Muscle layer of duodenum (tissue), 2 donors: ENCODE results near the gene BBS5.
"Not testable (repeated sequence)": the region's sequence is repeated elsewhere in the genome, so short reads cannot be mapped to it uniquely, and the experiment has no call there.

Experiments
- H3K27ac ChIP-seq: one replicate; pipeline ENCODE4 v1.7.0; 2013; ENCODE audit warnings: mild to moderate bottlenecking, low read length
- H3K27me3 ChIP-seq: one replicate; pipeline ENCODE4 v1.7.0; 2013; ENCODE audit warnings: low read depth, mild to moderate bottlenecking, control low read depth, low read length
- H3K36me3 ChIP-seq, 2 donors: one replicate each; pipeline ENCODE4 v1.7.0; 2013; ENCODE audit warnings: low read length in 2 of 2, control low read depth in 1 of 2, mild to moderate bottlenecking in 1 of 2; ENCODE audit not compliant: insufficient read depth in 2 of 2, control insufficient read depth in 1 of 2
- H3K4me1 ChIP-seq, 2 donors: one replicate each; pipeline ENCODE4 v1.7.0; 2013; ENCODE audit warnings: low read length in 2 of 2, mild to moderate bottlenecking in 2 of 2, control low read depth in 1 of 2, moderate library complexity in 1 of 2; ENCODE audit not compliant: insufficient read depth in 2 of 2, control insufficient read depth in 1 of 2
- H3K4me3 ChIP-seq, 2 donors: one replicate each; pipeline ENCODE4 v1.7.0; 2013; ENCODE audit warnings: low read length in 2 of 2, low read depth in 1 of 2, mild to moderate bottlenecking in 1 of 2
- H3K9me3 ChIP-seq, 2 donors: one replicate each; pipeline ENCODE4 v1.7.0; 2013; ENCODE audit warnings: low read length in 2 of 2, control low read depth in 1 of 2, mild to moderate bottlenecking in 1 of 2; ENCODE audit not compliant: control insufficient read depth in 1 of 2
- donor health status: healthy.

The BBS5 gene

DNA sequence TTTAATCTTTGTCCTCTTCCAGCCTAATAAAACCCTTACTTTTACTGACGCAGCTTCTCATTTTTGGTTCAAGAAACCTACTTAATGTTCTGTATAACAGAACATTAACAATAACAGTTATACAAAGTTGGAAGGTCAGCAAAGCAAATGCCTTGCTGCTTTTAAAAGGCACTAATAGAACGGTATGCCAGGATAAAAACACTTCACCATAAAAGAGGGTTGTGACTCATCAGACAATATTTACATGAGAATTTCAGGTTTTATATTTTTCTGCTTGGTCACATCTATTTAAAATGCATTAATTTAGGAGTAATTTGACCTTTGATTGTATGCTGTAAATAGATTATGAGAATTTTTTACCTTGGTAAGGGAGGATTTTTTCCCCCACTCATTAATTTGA, 33.2 kb downstream of the BBS5 start:
- peaks cover 3 to 11% of the 10 kb centered on the region in 2 donors for H3K4me1 ChIP-seq
- no peak overlapping the region for H3K4me3 ChIP-seq

GRCh38 chr2:169513094-169513493, 33.8 kb downstream of the BBS5 start:
- no peak overlapping the region for H3K27ac ChIP-seq

More for the DNA sequence above, 33.2 kb downstream of the BBS5 start:
- H3K27me3 ChIP-seq = no peaks in the 10 kb centered on the region
- H3K27ac ChIP-seq = no peak overlapping the region
- peaks cover 0 to 4% of the 10 kb centered on the region in 2 donors for H3K36me3 ChIP-seq
- no peaks in the 10 kb centered on the region for H3K9me3 ChIP-seq

DNA sequence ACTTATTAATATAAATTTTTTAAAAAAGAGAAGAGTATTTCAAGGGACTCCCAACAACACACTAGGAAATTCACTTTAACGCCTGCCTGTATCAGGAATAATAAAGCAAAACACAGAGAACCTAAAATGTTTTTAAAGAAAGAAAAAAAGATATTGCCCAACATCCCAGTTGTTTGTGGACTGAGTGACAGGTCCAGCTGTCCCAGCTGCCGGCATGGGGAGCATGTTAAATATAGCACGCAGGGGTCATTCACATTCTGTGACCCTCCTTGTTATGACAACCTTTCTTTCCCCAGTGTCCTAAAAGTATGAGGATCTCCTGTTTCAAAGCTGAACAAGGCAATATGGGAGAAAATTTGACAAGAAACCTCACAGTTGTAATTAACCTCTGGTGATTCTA, 34.6 kb downstream of the BBS5 start:
- Histone ChIP-seq H3K36me3 (peaks cover 0 to 4% of the 10 kb centered on the region in 2 donors), H3K4me1 (peaks cover 3 to 11% of the 10 kb centered on the region in 2 donors), H3K4me3 (no peak overlapping the region), H3K27ac (no peak overlapping the region), H3K9me3 (no peaks in the 10 kb centered on the region), H3K27me3 (no peaks in the 10 kb centered on the region)

More at GRCh38 chr2:169513094-169513493, 33.8 kb downstream of the BBS5 start:
- H3K36me3 ChIP-seq = peaks cover 0 to 4% of the 10 kb centered on the region in 2 donors
- H3K4me3 ChIP-seq = no peak overlapping the region
- H3K9me3 ChIP-seq = no peaks in the 10 kb centered on the region
- no peaks in the 10 kb centered on the region for H3K27me3 ChIP-seq
- peaks cover 3 to 11% of the 10 kb centered on the region in 2 donors for H3K4me1 ChIP-seq

DNA sequence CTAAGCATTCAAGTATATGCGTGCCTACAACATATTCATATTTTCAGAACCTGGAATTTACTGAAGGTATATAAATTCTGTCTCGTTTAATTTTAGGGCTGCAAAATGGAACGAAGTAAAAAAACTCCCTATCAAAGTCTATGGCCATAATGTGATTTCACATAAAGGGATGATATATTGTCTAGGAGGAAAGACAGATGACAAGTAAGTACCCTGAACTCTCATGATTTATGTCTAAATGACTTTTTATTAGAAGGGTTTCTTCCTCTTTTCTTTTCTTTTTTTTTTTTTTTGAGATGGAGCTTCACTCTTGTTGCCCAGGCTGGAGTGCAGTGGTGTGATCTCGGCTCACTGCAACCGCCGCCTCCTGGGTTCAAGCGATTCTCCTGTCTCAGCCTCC, 35.5 kb downstream of the BBS5 start:
- not testable (repeated sequence) for H3K4me3 ChIP-seq, H3K36me3 ChIP-seq, H3K27me3 ChIP-seq, H3K9me3 ChIP-seq, H3K27ac ChIP-seq, H3K4me1 ChIP-seq

GRCh38 chr2:169516488-169516995, 37.2 kb downstream of the BBS5 start:
- H3K4me1 ChIP-seq, H3K9me3 ChIP-seq, H3K36me3 ChIP-seq, H3K27me3 ChIP-seq, H3K4me3 ChIP-seq, H3K27ac ChIP-seq: not testable (repeated sequence)

DNA sequence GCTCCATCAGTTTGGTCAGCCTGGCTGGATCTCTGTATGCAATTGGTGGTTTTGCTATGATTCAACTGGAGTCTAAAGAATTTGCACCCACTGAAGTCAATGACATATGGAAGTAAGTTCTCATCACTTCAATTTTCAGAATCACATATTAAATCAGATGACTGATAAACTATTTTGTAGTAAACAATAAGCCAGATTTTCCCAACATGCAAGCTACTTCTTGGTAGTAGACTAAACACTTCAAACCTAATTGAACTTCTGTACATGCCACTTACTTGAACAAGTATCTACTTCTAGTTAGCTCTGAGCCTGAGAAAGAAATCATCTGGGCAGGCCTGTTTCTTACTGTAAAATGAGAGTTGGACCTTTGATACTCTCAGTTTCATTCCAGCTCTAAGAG, 41.6 kb downstream of the BBS5 start:
- Histone ChIP-seq H3K36me3 (peaks cover 0 to 6% of the 10 kb centered on the region in 2 donors), H3K4me3 (no peak overlapping the region), H3K9me3 (no peaks in the 10 kb centered on the region), H3K27ac (no peak overlapping the region), H3K4me1 (no peaks in the 10 kb centered on the region), H3K27me3 (no peaks in the 10 kb centered on the region)

DNA sequence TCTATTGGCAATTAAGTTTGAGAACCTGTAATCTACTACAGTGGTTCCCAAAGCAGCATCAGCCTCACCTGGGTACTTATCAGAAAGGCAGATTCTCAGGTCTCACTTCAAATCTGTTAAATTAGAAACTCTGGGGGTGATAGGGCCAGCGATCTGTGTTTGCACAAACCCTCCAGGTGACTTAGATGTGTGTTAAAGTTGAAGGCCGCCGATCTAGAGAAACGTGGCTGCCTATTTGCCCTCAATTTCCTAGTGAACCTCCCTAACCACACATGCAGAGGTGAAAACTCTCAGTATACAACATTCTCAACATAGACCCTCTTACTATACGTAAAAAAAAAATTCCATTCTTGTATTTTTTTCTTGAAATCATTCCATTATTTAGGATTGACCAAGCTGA, 44.4 kb downstream of the BBS5 start:
- no peaks in the 10 kb centered on the region for H3K27me3 ChIP-seq
- no peaks in the 10 kb centered on the region for H3K4me1 ChIP-seq
- no peak overlapping the region for H3K4me3 ChIP-seq
- peaks cover 0 to 6% of the 10 kb centered on the region in 2 donors for H3K36me3 ChIP-seq
- H3K9me3 ChIP-seq = no peaks in the 10 kb centered on the region
- H3K27ac ChIP-seq = no peak overlapping the region

GRCh38 chr2:169525434-169525833, 46.1 kb downstream of the BBS5 start:
- H3K4me1 ChIP-seq = no peaks in the 10 kb centered on the region
- H3K27me3 ChIP-seq = no peaks in the 10 kb centered on the region
- no peaks in the 10 kb centered on the region for H3K9me3 ChIP-seq
- no peak overlapping the region for H3K27ac ChIP-seq
- H3K36me3 ChIP-seq = peaks cover 7 to 10% of the 10 kb centered on the region in 2 donors
- no peak overlapping the region for H3K4me3 ChIP-seq

DNA sequence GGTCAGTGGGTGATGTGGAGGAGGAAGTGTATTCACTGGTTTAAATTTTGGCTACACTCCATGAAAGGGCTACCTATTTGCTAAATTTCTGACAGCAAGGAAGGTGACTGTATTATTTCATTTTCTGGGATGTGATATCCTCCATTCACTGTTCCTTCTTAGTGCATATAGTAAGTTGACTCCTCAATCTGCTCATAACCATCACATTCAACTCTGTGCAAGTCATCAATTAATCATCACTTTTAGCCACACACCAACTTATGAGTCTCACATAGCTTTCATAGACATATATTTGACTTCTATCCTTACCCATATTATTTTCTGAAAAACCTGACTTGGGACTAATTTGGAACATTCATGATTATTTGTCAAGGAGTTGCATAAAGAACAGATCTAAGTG, 47.2 kb downstream of the BBS5 start:
- Histone ChIP-seq H3K27me3 (no peaks in the 10 kb centered on the region), H3K9me3 (no peaks in the 10 kb centered on the region), H3K4me1 (no peaks in the 10 kb centered on the region), H3K36me3 (peaks cover 7 to 10% of the 10 kb centered on the region in 2 donors), H3K27ac (no peak overlapping the region), H3K4me3 (no peak overlapping the region)

DNA sequence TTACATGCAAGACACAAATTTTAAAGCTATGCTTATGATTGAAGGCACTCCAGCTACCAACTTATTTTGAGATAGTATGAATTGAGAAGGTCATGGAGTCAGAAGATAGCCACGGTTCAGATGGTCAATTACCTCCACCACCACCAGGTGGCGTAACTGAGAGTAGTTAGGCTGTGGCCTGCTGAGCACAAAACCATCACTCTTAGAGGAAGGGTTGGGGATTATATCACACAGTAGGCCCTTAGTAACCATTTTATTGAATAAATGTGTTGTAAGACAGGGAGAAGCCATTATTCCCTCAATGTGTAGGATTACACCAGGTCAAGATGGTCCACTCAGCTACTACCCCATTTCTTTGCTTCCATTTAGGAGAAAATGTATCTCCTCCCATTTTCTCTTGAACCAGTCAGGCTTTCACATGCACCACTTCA, 49.0 kb downstream of the BBS5 start:
- Histone ChIP-seq H3K36me3 (peaks cover 7 to 10% of the 10 kb centered on the region in 2 donors), H3K27me3 (no peaks in the 10 kb centered on the region), H3K4me1 (no peaks in the 10 kb centered on the region)

GRCh38 chr2:169539460-169539859, 60.2 kb downstream of the BBS5 start:
- H3K36me3 ChIP-seq, H3K27me3 ChIP-seq, H3K4me3 ChIP-seq, H3K9me3 ChIP-seq, H3K4me1 ChIP-seq, H3K27ac ChIP-seq: not testable (repeated sequence)

More for the DNA sequence above, 49.0 kb downstream of the BBS5 start:
- no peak overlapping the region for H3K4me3 ChIP-seq
- no peaks in the 10 kb centered on the region for H3K9me3 ChIP-seq
- no peak overlapping the region for H3K27ac ChIP-seq

GRCh38 chr2:169540146-169540545, 60.9 kb downstream of the BBS5 start:
- Histone ChIP-seq H3K27me3 (no peaks in the 10 kb centered on the region), H3K27ac (no peak overlapping the region), H3K36me3 (peaks cover 6 to 9% of the 10 kb centered on the region in 2 donors), H3K4me1 (no peaks in the 10 kb centered on the region), H3K9me3 (no peaks in the 10 kb centered on the region), H3K4me3 (no peak overlapping the region)
